NT2/D1 (cell line): ENCODE results near the gene PACSIN2.

ENCODE experiments used
- SUZ12 ChIP-seq: IDR thresholded peaks from 2 replicates; pipeline ENCODE4 v1.6.1; 2011; ENCODE audit not compliant: insufficient read length, insufficient read depth; ENCODE audit errors: extremely low read depth
- YY1 ChIP-seq: IDR thresholded peaks from 2 replicates; pipeline ENCODE4 v1.6.1; 2011; ENCODE audit not compliant: insufficient read length, insufficient read depth
- ZNF274 ChIP-seq: IDR thresholded peaks from 2 replicates; pipeline ENCODE4 v1.6.1; 2011; ENCODE audit warnings: mild to moderate bottlenecking, low read depth, low read length

DNA sequence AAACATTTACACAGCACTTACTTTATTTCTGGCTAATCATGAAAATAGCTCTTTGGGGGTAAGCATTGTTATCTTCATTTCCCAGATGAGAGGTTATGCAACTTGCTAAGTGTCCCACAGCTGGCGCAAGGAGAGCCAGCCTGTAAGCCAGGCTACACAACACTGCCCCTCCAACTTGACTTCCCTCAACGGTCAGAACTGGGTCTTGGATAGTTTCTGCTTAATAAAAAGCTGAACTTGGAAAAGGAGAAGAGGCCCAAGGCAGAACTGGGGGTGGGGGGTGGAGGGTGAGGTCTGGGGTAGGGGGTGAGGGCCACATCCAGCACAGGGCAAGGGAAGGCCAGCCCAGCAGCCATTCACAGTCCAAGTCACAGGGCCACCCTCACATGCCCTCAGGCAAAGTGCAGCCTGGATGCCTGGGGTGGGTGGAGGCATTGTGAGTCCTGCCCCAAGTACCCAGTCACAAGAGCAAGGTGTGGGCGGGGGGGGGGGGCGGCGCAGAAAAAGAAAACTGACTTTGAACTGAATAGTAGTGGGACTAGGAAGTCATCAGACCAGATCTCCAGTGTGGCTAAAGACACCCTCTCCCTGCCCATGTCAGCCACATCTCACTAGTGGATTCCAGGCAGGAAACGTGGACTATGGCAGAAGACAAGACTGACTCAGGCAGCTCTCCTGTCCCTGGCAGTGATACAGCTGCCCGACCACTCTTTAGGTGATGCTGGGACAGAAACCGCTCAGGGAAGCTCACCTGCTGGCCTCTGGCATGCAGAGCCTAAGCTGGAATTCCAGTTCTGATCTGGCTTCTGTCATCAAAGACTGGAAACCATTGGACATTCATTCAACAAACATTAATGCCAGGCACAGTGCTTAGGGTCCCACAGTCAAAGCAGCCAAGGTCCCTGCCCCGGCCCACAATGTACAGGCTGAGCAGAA, 52.4 kb downstream of the PACSIN2 start:
- TF ChIP-seq YY1 (no peak), ZNF274 (no peak), SUZ12 (no peak)
